ENCODE data around the gene RPL18A. TPM values are rescaled to one million over a fixed set of nuclear protein-coding genes. Genes with fewer than 3 reads are reported as not detected.

Gene RPL18A
- total RNA-seq, 1 experiment from 2014 or later = 2,837 TPM

DNA sequence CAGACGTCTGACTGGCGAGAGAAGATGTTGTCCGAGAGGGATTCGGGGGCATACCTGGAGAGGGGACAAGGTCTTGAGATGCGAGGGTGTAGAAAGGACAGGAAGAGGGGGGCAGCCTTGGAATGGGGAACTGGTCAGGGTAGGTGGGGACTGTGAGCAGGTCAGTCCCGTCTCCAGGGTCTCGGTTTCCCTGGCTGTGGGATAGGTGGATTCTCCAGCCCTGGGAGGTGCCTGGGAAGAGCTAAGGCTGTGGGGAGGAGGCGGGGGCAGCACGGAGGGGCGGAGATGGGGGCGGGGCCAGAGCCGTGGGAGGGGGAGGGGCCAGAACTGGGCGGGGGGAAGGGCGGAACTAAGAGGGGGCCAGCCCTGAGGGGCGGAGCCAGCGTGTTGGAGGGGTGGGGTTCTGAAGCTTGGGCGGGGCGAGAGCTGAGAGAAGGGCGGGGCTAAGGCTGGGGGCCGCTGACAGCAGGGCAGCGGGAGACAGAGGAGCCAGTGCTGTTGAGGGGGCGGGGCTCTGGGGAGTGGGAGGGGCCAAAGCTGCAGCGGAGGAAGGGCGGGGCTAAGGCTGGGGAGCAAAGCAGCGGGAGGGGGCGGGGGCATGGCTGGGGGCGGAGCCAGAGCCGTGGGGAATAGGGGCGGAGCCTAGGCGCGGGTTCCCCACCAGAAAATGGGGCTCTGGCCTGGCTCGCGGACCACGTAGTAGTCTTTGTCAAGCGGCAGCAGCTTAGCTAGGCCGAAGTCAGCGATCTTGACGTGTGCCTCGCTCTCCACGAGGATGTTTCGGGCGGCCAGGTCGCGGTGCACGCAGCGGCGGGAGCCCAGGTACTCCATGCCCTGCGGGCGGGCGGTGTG is 28.9 kb upstream of the RPL18A start:
- peak overlapping the region; percentile 37 for H3K18ac ChIP-seq (ENCODE audit: insufficient read length, low read depth, low read length)
- H3K9ac ChIP-seq (ENCODE audit: extremely low read depth, insufficient read length, low read length) = peak overlapping the region; percentile 45
- no peaks in the 10 kb centered on the region for H3K79me1 ChIP-seq (ENCODE audit: insufficient read depth, low read depth, low read length, poor library complexity, severe bottlenecking)
- no peaks in the 10 kb centered on the region for H3K27me3 ChIP-seq (ENCODE audit: insufficient read depth, low read length)
- peak overlapping the region; percentile 74 for H3K4me2 ChIP-seq (ENCODE audit: insufficient read depth, insufficient read length, low read length)
- no peak overlapping the region for H4K91ac ChIP-seq (ENCODE audit: insufficient read length, low read depth, low read length)
- no peak overlapping the region for H2BK120ac ChIP-seq (ENCODE audit: low read depth, low read length, poor library complexity, severe bottlenecking)
- Mint-ChIP-seq H3K27ac (peak overlapping the region; percentile 94 to 99 (median 99)), H3K4me1 (peaks cover 13 to 31% of the 10 kb centered on the region in 2 experiments), H3K36me3 (ENCODE audit: insufficient read depth in 1 of 3, low read depth in 3 of 3) (no peaks in the 10 kb centered on the region), H3K27me3 (ENCODE audit: low read depth) (peaks cover 8% of the 10 kb centered on the region), H3K9me3 (no peaks in the 10 kb centered on the region; a peak in 1 of 5 replicates), H3K4me3 (peak overlapping the region; percentile 74 to 93)
- no peaks in the 10 kb centered on the region for H4K20me1 ChIP-seq (ENCODE audit: control insufficient read depth, insufficient read depth, insufficient read length)
- H2BK15ac ChIP-seq (ENCODE audit: low read depth, low read length) = no peak overlapping the region
- peak overlapping the region; percentile 41 for H2AFZ ChIP-seq (ENCODE audit: low read length)
- H3K9me3 ChIP-seq (ENCODE audit: control insufficient read depth, low read depth, low read length) = no peaks in the 10 kb centered on the region
- peaks cover 8% of the 10 kb centered on the region for H3K23me2 ChIP-seq (ENCODE audit: insufficient read length, low read depth, low read length, poor library complexity, severe bottlenecking)
- no peak overlapping the region for H2BK12ac ChIP-seq (ENCODE audit: insufficient read length, low read depth, low read length)
- H2AK5ac ChIP-seq (ENCODE audit: insufficient read length, low read length) = no peak overlapping the region
- no peak overlapping the region for H3K23ac ChIP-seq (ENCODE audit: insufficient read length, low read depth, low read length)
- no peak overlapping the region for H3K4ac ChIP-seq (ENCODE audit: low read depth, low read length)
- H3K27ac ChIP-seq (ENCODE audit: insufficient read length, low read depth, low read length) = peak overlapping the region; percentile 29
- H3K14ac ChIP-seq (ENCODE audit: insufficient read depth, low read length) = peak overlapping the region; percentile 62; the same call in 1 of the 2 replicates
- no peak overlapping the region for H3K56ac ChIP-seq (ENCODE audit: insufficient read length, low read depth, low read length)
- H4K8ac ChIP-seq (replicated peaks; ENCODE audit: insufficient read length, low read depth, low read length) = no peak overlapping the region
- H2BK20ac ChIP-seq (ENCODE audit: low read depth, low read length, poor library complexity, severe bottlenecking) = no peak overlapping the region
- peak; percentile 97 for DNase-seq
- H3K79me2 ChIP-seq (ENCODE audit: insufficient read depth, low read length) = no peaks in the 10 kb centered on the region
- TF ChIP-seq, protein P1, sequence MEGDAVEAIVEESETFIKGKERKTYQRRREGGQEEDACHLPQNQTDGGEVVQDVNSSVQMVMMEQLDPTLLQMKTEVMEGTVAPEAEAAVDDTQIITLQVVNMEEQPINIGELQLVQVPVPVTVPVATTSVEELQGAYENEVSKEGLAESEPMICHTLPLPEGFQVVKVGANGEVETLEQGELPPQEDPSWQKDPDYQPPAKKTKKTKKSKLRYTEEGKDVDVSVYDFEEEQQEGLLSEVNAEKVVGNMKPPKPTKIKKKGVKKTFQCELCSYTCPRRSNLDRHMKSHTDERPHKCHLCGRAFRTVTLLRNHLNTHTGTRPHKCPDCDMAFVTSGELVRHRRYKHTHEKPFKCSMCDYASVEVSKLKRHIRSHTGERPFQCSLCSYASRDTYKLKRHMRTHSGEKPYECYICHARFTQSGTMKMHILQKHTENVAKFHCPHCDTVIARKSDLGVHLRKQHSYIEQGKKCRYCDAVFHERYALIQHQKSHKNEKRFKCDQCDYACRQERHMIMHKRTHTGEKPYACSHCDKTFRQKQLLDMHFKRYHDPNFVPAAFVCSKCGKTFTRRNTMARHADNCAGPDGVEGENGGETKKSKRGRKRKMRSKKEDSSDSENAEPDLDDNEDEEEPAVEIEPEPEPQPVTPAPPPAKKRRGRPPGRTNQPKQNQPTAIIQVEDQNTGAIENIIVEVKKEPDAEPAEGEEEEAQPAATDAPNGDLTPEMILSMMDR (conservative IDR thresholded peaks at IDR 0.05) = no peak
- no peak overlapping the region for H3T11ph ChIP-seq (ENCODE audit: low read length)
- no peaks in the 10 kb centered on the region; the same call in 1 of the 2 replicates for H3K4me1 ChIP-seq (ENCODE audit: insufficient read depth, low read length)
- no peak overlapping the region for H2BK5ac ChIP-seq (ENCODE audit: insufficient read length, low read length)
- H4K5ac ChIP-seq (ENCODE audit: insufficient read length, low read depth, low read length) = no peak overlapping the region
- no CpG with 5 or more reads among the region's 50 CpGs for WGBS (ENCODE audit: extremely low coverage, insufficient read length, low lambda C conversion rate)

Measured in H9 (cell line).